Measurements from ENCODE around the gene MBNL3.

Gene MBNL3

DNA sequence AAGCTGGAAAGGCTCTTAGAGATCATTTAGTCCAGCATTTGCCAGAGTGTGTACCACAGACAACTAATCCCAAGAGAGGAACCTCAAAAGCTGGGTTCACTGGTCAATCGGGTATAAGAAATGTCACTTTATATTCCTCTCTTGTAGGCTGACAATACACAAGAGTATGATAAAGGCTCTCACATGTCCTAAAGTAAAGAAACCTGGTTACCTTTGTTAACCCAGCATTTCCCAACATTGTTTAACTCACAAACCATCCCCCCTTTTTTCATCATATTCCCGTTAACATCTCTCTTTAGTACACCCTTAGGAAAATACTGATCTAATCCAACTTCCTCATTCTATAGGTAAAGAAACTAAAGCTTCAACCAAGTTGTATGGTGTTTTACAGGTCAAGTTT lies 74.4 kb downstream of the MBNL3 start:
- no peak for DNase-seq (ENCODE audit: low spot score)

DNA sequence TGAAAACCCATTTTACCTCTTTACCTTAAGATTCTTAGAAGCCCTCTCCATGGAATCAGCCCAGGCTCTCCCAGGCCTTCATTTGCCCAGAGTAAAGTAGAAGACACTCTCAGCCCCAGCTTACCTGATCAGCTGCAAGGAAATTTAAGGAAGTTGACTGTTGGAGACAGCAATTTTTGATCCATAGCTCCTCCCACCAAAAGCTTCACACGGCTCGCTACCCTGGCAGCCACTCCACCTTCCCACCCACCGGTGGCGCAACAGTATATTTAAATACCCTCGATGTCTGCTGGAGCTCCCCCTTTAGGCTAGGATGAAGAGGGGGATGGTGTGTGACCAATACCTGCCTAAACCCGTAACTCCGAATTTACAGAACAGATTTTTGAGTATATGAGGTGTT lies 75.4 kb downstream of the MBNL3 start:
- DNase-seq (ENCODE audit: low spot score), result no peak

DNA sequence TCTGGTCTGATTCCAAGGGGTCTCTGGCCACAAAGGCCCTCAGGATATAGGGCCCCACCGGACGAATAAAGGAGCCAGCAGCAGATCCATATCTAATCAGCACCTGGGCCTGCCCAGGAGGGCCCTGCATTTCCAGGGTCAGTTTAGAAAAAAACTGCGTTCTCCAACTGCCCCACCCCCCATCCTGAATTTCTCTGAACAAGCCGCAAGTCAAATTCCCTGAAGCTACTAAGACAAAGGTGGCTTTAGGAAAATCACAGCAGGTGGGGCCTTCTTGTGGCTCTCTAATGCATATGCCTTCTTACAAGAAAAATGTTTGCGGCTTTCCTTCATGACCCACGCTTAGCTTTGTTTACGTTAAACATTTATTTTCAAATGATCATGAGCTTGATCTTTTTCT lies 76.6 kb downstream of the MBNL3 start:
- no peak for DNase-seq (ENCODE audit: low spot score)

DNA sequence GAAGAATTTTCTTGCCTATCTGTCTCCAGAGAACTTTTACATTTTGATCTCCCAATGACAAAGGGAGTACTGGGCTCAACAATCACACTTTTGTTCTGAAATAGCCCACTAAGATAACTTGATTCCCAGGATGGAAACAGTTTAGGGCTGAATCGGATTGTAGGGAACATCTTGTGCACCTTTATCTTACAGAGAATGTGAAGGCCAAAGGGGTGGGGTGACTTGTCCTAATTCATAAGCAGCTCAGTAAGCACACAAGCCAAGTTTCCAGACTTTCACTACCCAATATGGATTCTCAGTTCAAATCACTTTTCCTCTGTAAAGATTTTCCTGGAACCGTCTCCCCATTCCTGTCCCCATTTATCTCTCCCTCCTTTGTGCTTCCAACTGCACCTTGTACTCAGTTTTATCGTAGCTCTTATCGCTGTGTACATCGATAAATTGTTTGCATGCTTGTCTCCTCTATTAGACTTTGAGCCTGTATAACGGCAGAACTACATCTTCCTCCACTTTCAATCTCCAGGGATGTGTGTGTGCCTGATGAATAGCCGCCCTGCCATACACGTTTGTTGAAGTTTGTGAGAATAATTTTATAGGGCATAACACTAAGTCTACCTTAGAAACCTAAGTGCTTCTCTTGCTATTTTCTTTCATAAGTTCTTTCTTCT lies 77.4 kb downstream of the MBNL3 start:
- no peak for DNase-seq (ENCODE audit: low spot score)

DNA sequence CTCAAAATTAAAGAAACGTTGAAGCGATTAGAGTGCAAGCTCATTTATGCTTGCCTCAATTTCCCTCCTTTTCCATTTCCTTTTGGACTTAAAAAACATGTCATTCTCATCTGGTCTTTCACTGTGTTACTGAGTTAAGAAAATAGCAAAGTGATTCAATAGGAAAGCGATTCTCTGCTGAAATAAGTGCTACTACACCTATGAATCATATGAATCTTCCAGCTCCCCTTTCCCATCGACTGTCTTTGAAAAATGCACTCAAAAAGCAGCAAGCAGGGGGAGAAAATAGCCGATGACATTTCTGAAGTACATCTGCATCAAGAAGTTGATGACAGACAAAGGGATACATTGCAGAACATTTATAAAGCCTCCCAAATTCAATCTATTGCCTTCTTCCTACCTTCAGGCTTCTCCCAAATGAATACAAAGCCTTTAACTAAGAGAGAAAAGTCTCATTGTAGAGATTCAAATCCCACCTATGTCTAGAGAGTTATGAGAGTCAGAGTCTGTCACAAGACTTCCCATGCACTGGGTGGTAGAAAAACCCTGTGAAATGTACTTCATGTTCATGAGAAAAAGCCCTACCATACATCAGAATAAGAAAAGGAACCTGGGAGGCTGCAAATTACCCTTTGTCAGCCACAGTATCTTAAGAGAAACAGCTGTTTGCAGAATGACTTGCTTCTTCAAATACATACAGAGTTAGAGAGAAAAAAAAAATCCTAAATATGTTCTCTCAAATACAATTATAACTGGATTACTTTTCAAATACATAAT lies 78.9 kb downstream of the MBNL3 start:
- no peak for DNase-seq (ENCODE audit: low spot score)

DNA sequence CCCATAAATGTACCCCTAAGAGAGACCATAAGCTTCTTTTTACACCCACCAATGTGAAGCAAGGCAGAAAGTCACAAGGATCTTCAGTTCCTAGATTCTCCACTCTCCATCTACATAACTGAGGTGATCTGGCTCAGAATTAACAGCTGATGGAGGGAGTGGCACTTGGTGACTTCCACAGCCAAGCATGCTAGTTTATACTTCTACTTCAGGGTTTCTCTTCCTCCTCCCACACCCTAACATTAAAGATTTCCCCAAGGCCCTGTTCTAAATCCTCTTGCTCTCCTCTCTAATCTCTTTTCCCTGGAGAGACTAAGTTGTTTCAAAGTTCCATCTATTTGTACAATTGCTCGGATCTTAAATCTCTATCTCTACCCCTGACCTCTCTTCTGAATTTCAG lies 81.1 kb downstream of the MBNL3 start:
- DNase-seq (ENCODE audit: low spot score), result no peak

DNA sequence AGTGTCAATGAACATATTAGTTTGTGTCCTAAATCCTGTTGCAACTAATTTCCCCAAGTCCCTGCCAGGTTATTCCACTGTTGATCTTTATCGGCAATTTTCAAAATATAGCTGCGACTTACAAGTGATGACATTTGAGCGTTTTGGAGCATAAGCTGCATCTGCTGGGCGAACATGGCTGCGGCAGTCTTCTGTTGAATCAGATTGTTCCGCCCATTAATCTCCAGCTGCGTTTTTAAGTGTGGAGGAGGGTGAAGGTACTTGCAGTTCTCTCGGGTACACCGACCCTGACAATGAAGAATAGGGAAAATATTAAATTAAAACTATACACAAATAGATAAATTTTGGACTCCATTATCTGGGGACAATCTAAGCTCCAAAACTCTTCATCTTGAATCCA lies 82.7 kb downstream of the MBNL3 start:
- no peak for DNase-seq (ENCODE audit: low spot score)

DNA sequence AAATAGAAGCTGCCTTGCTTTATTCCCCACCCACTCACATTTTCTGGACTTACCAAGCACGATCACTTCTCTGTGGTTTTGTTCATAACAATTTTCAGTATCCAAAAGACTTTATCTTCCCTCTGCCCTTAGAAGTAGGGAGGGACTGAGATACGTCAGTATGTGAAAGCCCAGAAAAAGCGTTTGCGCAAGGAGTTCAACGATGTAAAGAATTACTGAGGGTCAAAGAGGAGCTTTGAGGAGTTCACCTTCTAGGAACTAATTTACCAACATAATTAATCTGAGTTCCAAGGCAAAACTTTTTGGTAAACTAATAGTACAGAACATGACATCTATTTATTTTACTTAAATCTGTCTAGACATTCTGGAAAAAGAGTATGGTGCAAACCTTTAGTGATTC lies 84.6 kb downstream of the MBNL3 start:
- no peak for DNase-seq (ENCODE audit: low spot score)

DNA sequence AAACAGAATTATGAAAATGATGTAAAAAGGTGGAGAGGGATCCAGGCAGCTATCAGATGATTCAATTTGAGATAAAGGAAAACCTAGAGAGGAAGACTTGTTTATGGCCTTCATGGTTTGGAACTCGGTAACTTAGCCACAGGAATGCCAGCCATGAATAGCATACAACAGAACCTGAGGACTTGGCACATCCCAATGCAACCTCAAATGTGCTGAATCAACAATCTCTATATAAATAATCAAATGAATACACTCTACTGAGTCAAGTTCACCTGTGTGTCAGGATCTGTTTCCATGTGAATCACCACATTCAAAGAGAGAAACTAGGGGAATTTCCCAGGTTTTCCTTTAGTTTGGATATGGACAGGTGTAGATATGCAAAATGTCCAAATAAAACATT lies 86.9 kb downstream of the MBNL3 start:
- DNase-seq (ENCODE audit: low spot score), result no peak

DNA sequence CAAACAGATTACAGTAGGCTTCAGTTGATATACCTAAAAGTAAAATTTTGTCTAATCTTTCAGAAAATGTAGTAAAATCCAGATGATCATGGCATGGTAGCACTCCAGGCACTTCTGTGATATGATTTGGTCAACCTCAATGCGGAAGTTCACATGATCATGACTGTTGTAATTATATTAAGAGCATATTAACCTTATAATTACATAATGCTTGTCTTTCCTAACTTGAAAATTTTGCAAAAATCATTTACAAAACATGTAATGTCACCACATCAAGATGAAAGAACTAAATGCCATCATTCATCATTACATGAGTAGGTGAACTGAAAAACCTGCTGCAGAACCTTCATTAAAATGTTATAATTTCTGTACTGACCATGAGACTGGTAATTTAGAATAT lies 88.1 kb downstream of the MBNL3 start:
- no peak for DNase-seq (ENCODE audit: low spot score)

DNA sequence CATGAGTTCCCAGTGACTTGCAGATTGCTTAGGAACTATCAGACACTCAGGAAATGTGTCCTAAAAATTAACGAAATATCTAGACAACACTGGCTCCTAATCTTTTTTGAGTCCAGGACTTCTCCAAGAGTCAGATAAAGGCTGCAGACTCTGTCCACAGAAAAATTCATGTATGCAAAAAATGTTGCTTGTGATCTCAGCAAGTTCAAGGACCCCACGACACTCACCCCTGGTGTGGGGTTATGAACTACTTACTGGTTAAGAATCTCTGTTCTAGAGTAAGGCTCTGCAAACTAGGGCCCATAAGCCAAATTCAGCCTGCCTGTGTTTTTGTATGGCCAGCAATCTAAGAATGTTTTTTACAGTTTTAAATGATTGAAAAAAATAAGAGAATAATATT lies 93.2 kb downstream of the MBNL3 start:
- DNase-seq (ENCODE audit: low spot score), result no peak

DNA sequence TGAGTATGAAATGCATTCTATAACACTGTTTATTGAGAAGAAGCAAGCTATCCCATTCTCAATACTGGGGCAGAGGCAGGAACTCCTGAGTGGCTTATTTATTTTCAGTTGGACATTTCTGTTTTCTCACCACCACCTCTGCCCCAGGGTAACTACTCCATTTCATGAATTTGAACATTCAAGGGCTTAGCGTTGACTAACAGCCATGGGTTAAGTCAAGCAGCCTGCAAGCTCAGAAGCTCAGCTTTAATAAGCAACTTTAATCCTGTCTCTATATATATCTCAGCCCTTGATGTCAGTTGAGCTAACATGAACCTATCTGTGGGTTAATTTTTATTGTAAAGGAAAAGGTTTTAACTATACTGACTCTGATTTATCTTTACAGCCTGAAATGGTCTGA lies 93.8 kb downstream of the MBNL3 start:
- DNase-seq (ENCODE audit: low spot score), result no peak

DNA sequence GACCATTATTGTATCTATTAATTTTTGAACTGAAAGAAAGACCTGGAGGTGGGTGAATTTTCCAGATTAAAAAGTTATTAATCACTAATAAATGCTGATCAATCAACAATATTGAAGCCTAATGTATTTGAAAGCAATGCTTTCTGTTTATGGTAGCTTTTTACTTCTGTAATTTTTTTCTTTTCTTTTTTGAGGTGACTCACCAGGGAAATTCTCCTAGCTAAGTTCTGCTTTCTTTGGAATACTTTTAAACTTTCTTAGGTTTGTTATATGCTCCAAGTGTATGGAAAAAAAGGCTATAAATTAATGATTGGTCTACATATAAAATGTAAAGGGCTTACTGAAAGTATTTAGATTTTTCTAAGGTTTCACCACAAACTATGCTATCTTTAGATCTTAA lies 94.2 kb downstream of the MBNL3 start:
- no peak for DNase-seq (ENCODE audit: low spot score)

DNA sequence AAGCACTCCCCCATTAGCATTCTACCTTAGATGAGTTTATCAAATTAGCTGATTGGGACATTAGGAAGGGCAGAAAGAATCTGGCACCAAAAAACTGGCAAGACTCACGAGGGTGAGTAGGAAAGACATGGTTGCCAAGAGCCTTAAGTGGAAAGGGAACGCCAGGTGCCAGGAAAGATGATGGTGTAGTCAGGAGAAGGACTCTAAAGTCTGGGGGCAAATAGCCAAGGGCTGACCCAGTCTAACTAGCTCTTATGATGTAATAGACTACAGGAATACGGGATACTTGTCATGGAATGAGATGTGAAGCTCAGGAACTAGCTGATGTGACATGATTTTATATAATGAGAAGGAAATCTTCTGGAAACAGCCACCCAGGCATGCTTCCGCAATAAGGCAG lies 94.8 kb downstream of the MBNL3 start:
- DNase-seq (ENCODE audit: low spot score), result no peak

DNA sequence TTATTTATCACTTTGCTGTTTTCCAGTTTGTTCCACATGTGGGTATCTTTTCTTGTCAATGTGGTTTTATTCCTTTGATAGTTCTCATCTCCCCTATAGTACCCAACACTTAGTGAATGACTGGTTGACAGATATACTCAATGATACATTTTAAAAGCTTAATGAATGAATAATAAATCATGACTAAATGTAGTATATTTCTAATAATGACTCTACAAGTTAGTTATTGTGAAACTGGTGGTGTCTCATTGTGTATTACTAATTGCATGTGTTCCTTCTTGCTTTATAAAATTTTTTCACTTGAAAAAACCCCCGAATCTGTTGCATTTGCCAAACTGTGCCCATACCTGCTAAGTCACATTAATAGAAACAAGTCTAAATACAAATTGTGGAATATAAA lies 95.4 kb downstream of the MBNL3 start:
- DNase-seq (ENCODE audit: low spot score), result no peak

DNA sequence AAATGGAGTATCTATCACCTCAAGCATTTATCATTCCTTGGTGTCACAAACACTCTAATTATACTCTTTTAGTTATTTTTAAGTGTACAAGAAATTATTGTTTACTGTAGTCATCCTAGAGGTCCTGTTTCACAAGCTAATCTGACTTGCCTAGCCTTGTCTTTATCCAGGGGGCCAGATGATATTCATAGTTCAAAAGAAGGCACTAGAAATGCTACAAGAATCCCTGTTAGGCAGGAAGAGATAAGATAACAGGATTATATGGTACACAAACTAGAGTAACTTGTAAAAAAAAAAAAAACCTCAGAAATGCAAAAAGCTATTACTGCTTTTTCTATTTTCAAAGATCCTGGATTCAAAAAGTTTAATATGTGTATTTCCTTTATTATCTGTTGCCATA lies 95.8 kb downstream of the MBNL3 start:
- DNase-seq (ENCODE audit: low spot score), result no peak

DNA sequence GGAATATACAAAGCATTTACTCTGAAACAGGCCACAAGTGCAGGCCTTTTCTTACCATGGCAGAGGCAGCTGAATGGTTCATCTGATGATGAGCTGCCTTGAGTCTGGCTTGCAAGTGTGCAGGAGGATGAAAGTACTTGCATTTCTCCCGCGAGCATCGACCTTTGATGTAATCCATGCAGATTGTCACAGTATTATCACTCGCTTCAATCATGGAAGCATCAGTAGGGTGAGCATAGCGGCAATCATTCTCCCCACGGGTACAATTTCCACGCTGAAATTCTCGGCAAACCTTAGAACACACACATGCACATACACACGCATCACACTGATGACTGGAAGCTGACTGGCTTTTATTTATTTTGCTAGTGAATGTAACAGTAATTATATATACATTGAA lies 98.0 kb downstream of the MBNL3 start:
- no peak for DNase-seq (ENCODE audit: low spot score)

DNA sequence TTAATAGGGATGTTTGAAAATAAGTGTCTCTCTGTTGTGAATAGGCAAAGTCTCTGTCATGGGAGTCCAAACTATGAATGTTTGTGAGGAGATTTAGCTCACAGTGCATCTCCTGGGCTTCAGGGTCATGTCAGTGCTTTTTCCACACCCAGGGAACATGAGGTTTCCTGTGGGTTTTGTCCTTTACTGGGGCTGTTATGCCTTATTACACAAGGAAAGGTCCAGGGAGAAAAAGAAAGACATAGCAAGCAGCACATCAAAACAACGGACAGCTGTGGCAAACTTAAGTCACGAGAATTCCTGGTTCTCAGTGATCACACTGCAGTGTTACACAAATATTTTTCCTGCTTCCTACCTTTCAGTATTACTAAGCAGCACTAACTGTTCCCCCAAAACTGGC lies 99.4 kb downstream of the MBNL3 start:
- DNase-seq (ENCODE audit: low spot score), result no peak

DNA sequence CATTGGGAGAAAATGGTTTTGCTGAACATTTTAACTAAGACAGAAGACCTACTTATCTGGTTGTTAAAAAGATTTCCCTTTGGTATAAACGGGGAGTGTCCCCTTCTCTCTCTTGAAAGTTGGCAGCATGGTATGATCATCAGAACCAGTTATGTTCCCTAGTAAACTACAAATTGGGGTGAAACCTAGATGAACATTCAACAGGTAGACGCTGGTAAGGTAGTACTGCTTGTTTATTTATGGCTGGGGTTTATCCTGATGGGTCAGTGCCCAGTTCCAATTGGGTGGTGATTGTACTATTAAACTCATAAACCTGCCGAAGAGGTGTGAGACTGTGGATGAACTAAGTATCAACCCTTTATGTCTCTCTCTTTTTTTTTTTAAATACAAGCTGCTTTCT lies 100.5 kb downstream of the MBNL3 start:
- DNase-seq (ENCODE audit: low spot score), result no peak

DNA sequence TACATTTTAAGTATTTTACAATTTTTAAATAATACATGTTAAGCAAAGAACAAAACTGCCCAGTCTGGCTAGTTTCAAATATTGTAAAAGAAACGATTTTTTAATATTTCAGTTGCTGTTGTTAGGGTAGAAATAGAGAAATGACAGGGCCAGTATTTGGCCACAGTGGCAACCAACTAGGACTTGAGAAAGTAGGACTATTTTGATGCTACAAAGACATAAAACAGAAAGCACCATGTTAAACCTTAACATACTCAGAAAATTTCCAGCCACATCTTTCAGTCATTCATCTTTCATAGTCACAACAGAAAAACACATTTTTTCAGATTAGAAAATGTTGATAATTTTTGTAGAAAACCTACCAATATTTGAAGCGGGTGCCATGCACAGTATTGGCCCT lies 104.5 kb downstream of the MBNL3 start:
- no peak for DNase-seq (ENCODE audit: low spot score)

DNA sequence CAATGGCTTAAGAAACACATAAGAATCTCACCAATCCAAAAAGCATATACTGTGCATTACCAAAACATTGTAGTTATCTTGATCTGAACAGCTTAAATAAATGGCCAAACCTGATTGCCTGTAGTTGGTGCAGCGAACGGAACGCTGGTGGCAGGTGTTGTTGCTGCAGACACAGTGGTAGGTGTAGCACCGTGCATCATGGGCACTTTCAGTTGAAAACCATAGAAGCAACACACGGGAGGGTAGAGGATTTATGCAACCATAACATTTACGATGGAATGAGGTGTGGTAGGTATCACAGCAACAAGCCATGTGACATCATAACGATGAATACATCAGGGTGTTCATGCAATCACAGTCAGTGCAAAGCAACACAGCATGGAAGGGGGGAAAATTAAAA lies 106.8 kb downstream of the MBNL3 start:
- DNase-seq (ENCODE audit: low spot score), result no peak

DNA sequence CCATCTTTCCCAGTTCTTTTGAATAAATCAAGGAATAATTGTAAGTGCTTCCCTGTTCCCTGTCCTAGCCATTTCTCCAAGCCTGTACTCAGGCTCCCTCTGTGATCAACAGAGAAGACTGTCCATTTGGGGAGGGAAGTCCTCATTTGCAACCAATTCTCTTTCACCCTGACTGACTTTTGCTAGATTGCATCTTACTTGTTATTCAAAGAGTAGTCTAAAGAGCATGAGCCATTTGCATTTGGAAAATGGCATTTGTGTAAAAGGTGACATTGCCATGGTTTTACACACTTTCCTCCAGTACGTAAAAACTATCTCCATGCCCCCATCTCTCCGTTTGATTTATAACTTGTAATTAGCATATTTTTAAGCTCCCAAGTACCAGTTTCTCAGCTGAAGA lies 110.6 kb downstream of the MBNL3 start:
- DNase-seq (ENCODE audit: low spot score), result no peak

DNA sequence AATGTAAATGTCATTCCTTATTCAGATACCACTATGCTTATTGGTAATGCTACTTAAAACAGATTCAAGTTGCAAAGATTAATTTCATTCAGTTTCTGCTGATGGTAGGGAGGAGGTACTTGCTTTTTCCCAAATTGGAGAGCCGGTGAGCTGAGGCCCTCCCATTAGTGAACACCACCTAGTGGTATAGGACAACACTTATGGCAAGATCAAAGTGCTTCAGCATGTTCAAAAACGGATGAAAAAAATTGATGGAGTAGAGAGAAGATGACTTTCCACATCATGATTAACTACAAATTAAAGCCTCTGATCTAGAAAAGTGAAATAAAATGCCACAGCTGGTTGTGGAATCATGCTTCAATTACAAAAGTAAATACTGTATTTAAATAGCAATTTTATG lies 112.9 kb downstream of the MBNL3 start:
- no peak for DNase-seq (ENCODE audit: low spot score)

DNA sequence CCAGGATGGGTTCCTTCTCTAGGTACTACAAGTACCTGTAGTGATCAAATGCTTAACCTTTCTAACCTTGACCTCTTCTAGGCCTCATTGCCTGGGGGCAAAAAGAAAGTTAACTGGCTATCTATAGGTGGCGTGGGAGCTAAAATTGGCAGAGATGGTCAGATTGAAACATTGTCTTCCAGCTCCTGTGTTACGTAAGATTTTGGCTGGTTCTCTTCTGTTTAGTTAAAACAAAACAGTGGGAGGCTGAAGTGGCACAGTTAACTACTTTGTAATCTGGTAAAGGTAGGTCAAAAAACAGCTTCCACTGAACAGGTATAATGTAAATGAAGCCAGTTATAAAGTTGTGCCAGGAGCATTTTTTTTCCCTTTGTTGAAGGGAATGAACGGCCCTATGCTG lies 115.2 kb downstream of the MBNL3 start:
- no peak for DNase-seq (ENCODE audit: low spot score)
